Keratinocyte (primary cell): ENCODE results near the gene CORO2B. TPM values are rescaled to one million over a fixed set of nuclear protein-coding genes. Genes with fewer than 3 reads are reported as not detected.

Experiments used
- DNase-seq: peaks from one replicate; pipeline ENCODE4 v3.0.0-alpha.2; 2011; ENCODE audit warnings: low read depth, missing footprints, low spot score
- FAIRE-seq: peaks from 2 replicates; lab custom pipeline; 2011; peaks lifted over from hg19 to GRCh38; lab: Jason Lieb, UNC
- H2AFZ ChIP-seq: 2 replicates; pipeline ENCODE4 v1.6.0; 2012; ENCODE audit warnings: low read length, control low read depth, inconsistent platforms; ENCODE audit not compliant: control insufficient read depth
- H3K27ac ChIP-seq: 2 replicates; pipeline ENCODE4 v1.5.1; 2011; ENCODE audit warnings: low read length; ENCODE audit not compliant: control insufficient read depth, insufficient read depth
- H3K27me3 ChIP-seq: 3 replicates; pipeline ENCODE4 v1.6.0; 2011; ENCODE audit warnings: low read length; ENCODE audit not compliant: control insufficient read depth, insufficient read depth; ENCODE audit errors: extremely low read depth
- H3K36me3 ChIP-seq, 2 experiments: 2 replicates in 1 of 2; 3 replicates in 1 of 2; pipeline ENCODE4 v1.5.1; 2011; ENCODE audit warnings: low read length in 2 of 2, mild to moderate bottlenecking in 1 of 2; ENCODE audit not compliant: control insufficient read depth in 2 of 2, insufficient read depth in 2 of 2; ENCODE audit errors: extremely low read depth in 1 of 2
- H3K4me1 ChIP-seq: 3 replicates; pipeline ENCODE4 v1.5.1; 2011; ENCODE audit warnings: low read length; ENCODE audit not compliant: control insufficient read depth, insufficient read depth; ENCODE audit errors: extremely low read depth
- H3K4me2 ChIP-seq: 3 replicates; pipeline ENCODE4 v1.6.0; 2011; ENCODE audit warnings: low read depth, low read length; ENCODE audit not compliant: control insufficient read depth, insufficient read depth; ENCODE audit errors: extremely low read depth
- H3K4me3 ChIP-seq, 3 experiments: fragments of 200-600 bp in 1 of 3; sonication (generic) in 1 of 3; 2 replicates in 2 of 3; 3 replicates in 1 of 3; pipeline ENCODE4 v1.5.1; 2011 to 2016; ENCODE audit warnings: low read length in 3 of 3, mild to moderate bottlenecking in 3 of 3, control low read depth in 2 of 3, inconsistent platforms in 1 of 3, low read depth in 1 of 3, mixed read lengths in 1 of 3, mixed run types in 1 of 3, moderate library complexity in 1 of 3; ENCODE audit not compliant: control insufficient read depth in 2 of 3, insufficient read depth in 2 of 3; ENCODE audit errors: extremely low read depth in 1 of 3
- H3K79me2 ChIP-seq: 2 replicates; pipeline ENCODE4 v1.6.0; 2012; ENCODE audit warnings: low read length; ENCODE audit not compliant: control insufficient read depth, insufficient read depth
- H3K9ac ChIP-seq: 3 replicates; pipeline ENCODE4 v1.6.0; 2011; ENCODE audit warnings: low read length; ENCODE audit not compliant: control insufficient read depth, insufficient read depth; ENCODE audit errors: extremely low read depth
- H3K9me1 ChIP-seq: 3 replicates; pipeline ENCODE4 v1.6.0; 2011; ENCODE audit warnings: low read length; ENCODE audit not compliant: control insufficient read depth, insufficient read depth; ENCODE audit errors: extremely low read depth
- H3K9me3 ChIP-seq: 2 replicates; pipeline ENCODE4 v1.5.1; 2012; ENCODE audit warnings: low read depth, low read length; ENCODE audit not compliant: control insufficient read depth
- H4K20me1 ChIP-seq: 3 replicates; pipeline ENCODE4 v1.6.0; 2011; ENCODE audit warnings: low read length; ENCODE audit not compliant: control insufficient read depth, insufficient read depth; ENCODE audit errors: extremely low read depth
- EZH2 ChIP-seq: IDR thresholded peaks from one replicate; pipeline ENCODE4 v1.6.1; 2012; ENCODE audit warnings: inconsistent platforms, mild to moderate bottlenecking, low read length, moderate library complexity
- dilution Hi-C: fragments of 300-500 bp; cut with MboI; formaldehyde crosslinking; loops from one replicate; pipeline ENCODE4 v1.7.0; 2020; ENCODE audit warnings: low sequenced_read_pairs; ENCODE audit not compliant: extremely low pct_ligation_motif_present
- polyA plus RNA-seq, 5 experiments: library from polyadenylated mRNA; depleted of rRNA in 3 of 5; stranded (reverse) in 3 of 5; stranded (forward) in 1 of 5; unstranded in 1 of 5; fragments of >200 nt; gene quantifications; 1 replicate in 1 of 5; 2 replicates in 3 of 5; 3 replicates in 1 of 5; pipeline versions ENCODE4 v1.2.1 to v1.2.3, GENCODE V29; 2011 to 2012; ENCODE audit warnings: missing spikeins in 2 of 5, low read depth in 1 of 5, low replicate concordance in 1 of 5
- TF ChIP-seq, protein P1 (sequence below), 3 experiments: IDR thresholded peaks in 1 of 3; conservative IDR thresholded peaks in 1 of 3; optimal IDR thresholded peaks in 1 of 3; 2 replicates in 2 of 3; 3 replicates in 1 of 3; pipeline versions ENCODE3 to v1.5.1; 2011; ENCODE audit warnings: low read length in 3 of 3, mild to moderate bottlenecking in 3 of 3, moderate library complexity in 2 of 3, control low read depth in 1 of 3, inconsistent platforms in 1 of 3; ENCODE audit not compliant: insufficient read depth in 2 of 3; ENCODE audit errors: extremely low read depth in 1 of 3

CORO2B gene
- polyA plus RNA-seq, 1 donor (not counting 4 experiments of a cell fraction or from before 2014, with no cell fraction given), result 0.13 TPM

DNA sequence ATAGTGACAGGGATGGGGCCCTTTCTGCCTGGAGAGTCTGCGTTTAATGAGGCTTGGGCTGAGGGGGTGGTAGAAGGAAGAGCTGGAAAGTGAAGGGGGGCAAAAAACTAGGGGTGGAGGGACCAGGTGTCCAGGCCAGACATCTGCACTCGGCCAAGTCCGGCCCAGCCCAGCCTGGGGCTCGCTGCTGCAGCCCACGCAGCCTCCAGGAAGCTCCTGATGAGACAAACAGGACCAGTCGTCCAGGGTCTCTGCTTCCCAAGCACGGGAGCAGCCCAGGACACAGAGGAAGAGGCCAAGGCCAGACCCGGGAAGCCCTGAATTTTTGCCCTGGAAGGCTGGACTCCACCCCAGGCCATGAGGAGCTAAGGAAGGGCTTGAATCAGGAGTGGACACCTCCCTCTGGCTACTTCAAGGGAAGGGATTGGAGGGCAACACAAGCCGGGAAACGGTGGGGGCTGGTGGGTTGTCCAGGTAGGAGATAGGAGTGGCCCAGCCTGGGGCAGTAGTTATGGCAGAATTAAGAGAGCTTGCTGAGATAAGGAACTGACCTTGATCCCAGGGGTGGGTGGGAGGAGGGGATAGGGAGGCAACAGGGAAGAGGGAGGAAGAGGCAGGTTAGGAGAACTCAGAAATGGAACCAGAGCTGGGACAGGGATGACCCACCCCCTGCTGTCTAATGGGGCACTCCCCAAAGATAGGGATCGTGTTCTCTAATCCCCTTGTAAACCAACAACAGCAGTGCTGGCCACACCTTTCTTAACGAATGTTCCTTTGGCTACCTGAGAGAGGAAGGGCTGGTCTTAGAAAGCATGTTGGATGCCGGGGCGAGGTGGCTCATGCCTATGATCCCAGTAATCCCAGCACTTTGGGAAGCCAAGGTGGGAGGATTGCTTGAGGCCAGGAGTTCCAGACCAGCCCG is 152.4 kb downstream of the CORO2B start:
- Histone ChIP-seq H3K4me1 (no peaks in the 10 kb centered on the region), H3K79me2 (no peaks in the 10 kb centered on the region), H3K9ac (no peak overlapping the region), H3K27me3 (peaks cover 26% of the 10 kb centered on the region), H3K36me3 (no peaks in the 10 kb centered on the region), H3K4me3 (no peak overlapping the region), H2AFZ (no peak overlapping the region), H4K20me1 (no peaks in the 10 kb centered on the region), H3K9me1 (no peaks in the 10 kb centered on the region), H3K9me3 (no peaks in the 10 kb centered on the region), H3K27ac (no peak overlapping the region), H3K4me2 (no peak overlapping the region)
- DNase-seq (no peak), FAIRE-seq (no peak)
- dilution Hi-C loops, result no loop called here
- TF ChIP-seq, protein P1, sequence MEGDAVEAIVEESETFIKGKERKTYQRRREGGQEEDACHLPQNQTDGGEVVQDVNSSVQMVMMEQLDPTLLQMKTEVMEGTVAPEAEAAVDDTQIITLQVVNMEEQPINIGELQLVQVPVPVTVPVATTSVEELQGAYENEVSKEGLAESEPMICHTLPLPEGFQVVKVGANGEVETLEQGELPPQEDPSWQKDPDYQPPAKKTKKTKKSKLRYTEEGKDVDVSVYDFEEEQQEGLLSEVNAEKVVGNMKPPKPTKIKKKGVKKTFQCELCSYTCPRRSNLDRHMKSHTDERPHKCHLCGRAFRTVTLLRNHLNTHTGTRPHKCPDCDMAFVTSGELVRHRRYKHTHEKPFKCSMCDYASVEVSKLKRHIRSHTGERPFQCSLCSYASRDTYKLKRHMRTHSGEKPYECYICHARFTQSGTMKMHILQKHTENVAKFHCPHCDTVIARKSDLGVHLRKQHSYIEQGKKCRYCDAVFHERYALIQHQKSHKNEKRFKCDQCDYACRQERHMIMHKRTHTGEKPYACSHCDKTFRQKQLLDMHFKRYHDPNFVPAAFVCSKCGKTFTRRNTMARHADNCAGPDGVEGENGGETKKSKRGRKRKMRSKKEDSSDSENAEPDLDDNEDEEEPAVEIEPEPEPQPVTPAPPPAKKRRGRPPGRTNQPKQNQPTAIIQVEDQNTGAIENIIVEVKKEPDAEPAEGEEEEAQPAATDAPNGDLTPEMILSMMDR (optimal IDR thresholded peaks at IDR 0.05 in 1 of 3, IDR thresholded peaks at IDR 0.05 in 1 of 3, conservative IDR thresholded peaks at IDR 0.05 in 1 of 3; ENCODE audit: extremely low read depth in 1 of 3, insufficient read depth in 2 of 3, low read length in 3 of 3), result no peak
- no peak for TF ChIP-seq EZH2

DNA sequence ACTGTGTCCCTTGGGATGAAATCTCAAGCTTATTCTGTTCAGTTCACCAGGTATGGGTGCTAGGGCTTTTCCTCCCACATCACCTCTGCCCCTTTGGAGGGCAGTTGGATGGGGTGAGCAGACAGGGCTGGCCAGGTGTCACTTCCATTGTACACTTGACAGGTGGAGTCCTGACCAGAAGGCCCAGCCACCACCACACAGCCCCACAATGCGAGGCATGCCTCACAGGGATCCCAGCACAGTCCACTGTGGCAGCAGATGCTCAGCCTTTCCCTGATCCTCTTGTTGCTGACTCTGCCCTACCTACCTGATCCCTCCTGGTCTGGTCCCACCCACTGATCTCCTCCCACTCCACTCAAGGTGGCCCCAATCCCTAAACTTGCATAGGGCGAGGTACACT is 153.7 kb downstream of the CORO2B start:
- H3K4me2 ChIP-seq, result no peak overlapping the region
- no peaks in the 10 kb centered on the region for H4K20me1 ChIP-seq
- TF ChIP-seq EZH2, result no peak
- TF ChIP-seq, protein P1 (optimal IDR thresholded peaks at IDR 0.05 in 1 of 3, IDR thresholded peaks at IDR 0.05 in 1 of 3, conservative IDR thresholded peaks at IDR 0.05 in 1 of 3; ENCODE audit: extremely low read depth in 1 of 3, insufficient read depth in 2 of 3, low read length in 3 of 3), result no peak
- no peak overlapping the region for H3K27ac ChIP-seq
- no peak overlapping the region for H3K4me3 ChIP-seq
- no peaks in the 10 kb centered on the region for H3K4me1 ChIP-seq
- dilution Hi-C loops, result no loop called here
- H3K9me3 ChIP-seq, result no peaks in the 10 kb centered on the region
- H3K36me3 ChIP-seq, result no peaks in the 10 kb centered on the region
- no peak for FAIRE-seq
- no peaks in the 10 kb centered on the region for H3K79me2 ChIP-seq
- H2AFZ ChIP-seq, result no peak overlapping the region
- no peaks in the 10 kb centered on the region for H3K9me1 ChIP-seq
- DNase-seq, result no peak
- peaks cover 25% of the 10 kb centered on the region for H3K27me3 ChIP-seq
- H3K9ac ChIP-seq, result no peak overlapping the region
